H9 (cell line): Measurements from ENCODE around the gene CLEC17A. TPM values are rescaled to one million over a fixed set of nuclear protein-coding genes. Genes with fewer than 3 reads are reported as not detected.

Experiments used
- DNase-seq: peaks from one replicate; pipeline ENCODE4 v3.0.0-alpha.2; 2017
- H2AFZ ChIP-seq: one replicate; pipeline ENCODE4 v1.6.1; 2013; ENCODE audit warnings: mild to moderate bottlenecking, low read length, control low read depth, moderate library complexity
- H2AK5ac ChIP-seq: 2 replicates; pipeline ENCODE4 v1.6.1; 2013; ENCODE audit warnings: low read length, control low read depth, mixed read lengths; ENCODE audit not compliant: insufficient read length
- H2BK120ac ChIP-seq: one replicate; pipeline ENCODE4 v1.6.1; 2013; ENCODE audit warnings: low read depth, mild to moderate bottlenecking, low read length, control low read depth, inconsistent platforms; ENCODE audit not compliant: poor library complexity, severe bottlenecking
- H2BK12ac ChIP-seq: 2 replicates; pipeline ENCODE4 v1.6.1; 2013; ENCODE audit warnings: low read length, control low read depth, mixed read lengths, low read depth; ENCODE audit not compliant: insufficient read length
- H2BK15ac ChIP-seq: 2 replicates; pipeline ENCODE4 v1.6.1; 2013; ENCODE audit warnings: low read depth, low read length, control low read depth
- H2BK20ac ChIP-seq: one replicate; pipeline ENCODE4 v1.6.1; 2013; ENCODE audit warnings: low read depth, mild to moderate bottlenecking, low read length, control low read depth, inconsistent platforms; ENCODE audit not compliant: poor library complexity, severe bottlenecking
- H2BK5ac ChIP-seq: 2 replicates; pipeline ENCODE4 v1.6.1; 2013; ENCODE audit warnings: low read length, control low read depth, mixed read lengths; ENCODE audit not compliant: insufficient read length
- H3K14ac ChIP-seq: 2 replicates; pipeline ENCODE4 v1.6.1; 2013; ENCODE audit warnings: low read length, control low read depth; ENCODE audit not compliant: insufficient read depth
- H3K18ac ChIP-seq: 2 replicates; pipeline ENCODE4 v1.6.1; 2013; ENCODE audit warnings: low read depth, mild to moderate bottlenecking, mixed read lengths, low read length, control low read depth; ENCODE audit not compliant: insufficient read length
- H3K23ac ChIP-seq: 2 replicates; pipeline ENCODE4 v1.6.1; 2013; ENCODE audit warnings: low read length, control low read depth, mixed read lengths, low read depth; ENCODE audit not compliant: insufficient read length
- H3K23me2 ChIP-seq: 2 replicates; pipeline ENCODE4 v1.6.1; 2013; ENCODE audit warnings: low read depth, mild to moderate bottlenecking, mixed read lengths, low read length, control low read depth; ENCODE audit not compliant: insufficient read length, poor library complexity, severe bottlenecking
- H3K27ac ChIP-seq: 2 replicates; pipeline ENCODE4 v1.5.1; 2013; ENCODE audit warnings: low read length, control low read depth, mixed read lengths, low read depth; ENCODE audit not compliant: insufficient read length
- H3K27me3 ChIP-seq: 2 replicates; pipeline ENCODE4 v1.6.1; 2013; ENCODE audit warnings: low read length, control low read depth, inconsistent platforms; ENCODE audit not compliant: insufficient read depth
- H3K4ac ChIP-seq: 2 replicates; pipeline ENCODE4 v1.6.1; 2013; ENCODE audit warnings: low read depth, mild to moderate bottlenecking, control low read depth, inconsistent platforms, low read length, moderate library complexity
- H3K4me1 ChIP-seq: 2 replicates; pipeline ENCODE4 v1.6.1; 2013; ENCODE audit warnings: low read length, control low read depth, inconsistent platforms; ENCODE audit not compliant: insufficient read depth
- H3K4me2 ChIP-seq: 2 replicates; pipeline ENCODE4 v1.6.1; 2013; ENCODE audit warnings: low read length, control low read depth, mixed read lengths; ENCODE audit not compliant: insufficient read length, insufficient read depth
- H3K56ac ChIP-seq: 2 replicates; pipeline ENCODE4 v1.6.1; 2013; ENCODE audit warnings: low read depth, mild to moderate bottlenecking, mixed read lengths, low read length, control low read depth; ENCODE audit not compliant: insufficient read length
- H3K79me1 ChIP-seq: 2 replicates; pipeline ENCODE4 v1.6.1; 2013; ENCODE audit warnings: low read depth, mild to moderate bottlenecking, moderate library complexity, low read length, control low read depth, inconsistent platforms; ENCODE audit not compliant: insufficient read depth, poor library complexity, severe bottlenecking
- H3K79me2 ChIP-seq: 2 replicates; pipeline ENCODE4 v1.6.1; 2013; ENCODE audit warnings: low read length, control low read depth, inconsistent platforms; ENCODE audit not compliant: insufficient read depth
- H3K9ac ChIP-seq: 2 replicates; pipeline ENCODE4 v1.6.1; 2013; ENCODE audit warnings: low read length, control low read depth, mixed read lengths; ENCODE audit not compliant: insufficient read length; ENCODE audit errors: extremely low read depth
- H3K9me3 ChIP-seq: one replicate; pipeline ENCODE4 v1.6.1; 2013; ENCODE audit warnings: low read depth, low read length, inconsistent platforms; ENCODE audit not compliant: control insufficient read depth
- H3T11ph ChIP-seq: one replicate; pipeline ENCODE4 v1.6.1; 2013; ENCODE audit warnings: mild to moderate bottlenecking, low read length, control low read depth, inconsistent platforms
- H4K20me1 ChIP-seq: one replicate; pipeline ENCODE4 v1.6.1; 2013; ENCODE audit not compliant: control insufficient read depth, insufficient read length, insufficient read depth
- H4K5ac ChIP-seq: 2 replicates; pipeline ENCODE4 v1.6.1; 2013; ENCODE audit warnings: low read depth, mild to moderate bottlenecking, mixed read lengths, low read length, control low read depth; ENCODE audit not compliant: insufficient read length
- H4K8ac ChIP-seq: replicated peaks from 2 replicates; pipeline ENCODE4 v1.6.1; 2013; ENCODE audit warnings: low read length, control low read depth, mixed read lengths, low read depth; ENCODE audit not compliant: insufficient read length
- H4K91ac ChIP-seq: 2 replicates; pipeline ENCODE4 v1.6.1; 2013; ENCODE audit warnings: low read depth, mild to moderate bottlenecking, moderate library complexity, mixed read lengths, low read length, control low read depth; ENCODE audit not compliant: insufficient read length
- H3K27ac Mint-ChIP-seq, 3 experiments: 2 replicates in 2 of 3; 3 replicates in 1 of 3; pipeline ENCODE4 v1.8.0; 2020 to 2021; ENCODE audit warnings: mixed read lengths in 3 of 3, mild to moderate bottlenecking in 1 of 3, moderate library complexity in 1 of 3
- H3K27me3 Mint-ChIP-seq: 2 replicates; pipeline ENCODE4 v1.8.0; 2021; ENCODE audit warnings: low read depth, mild to moderate bottlenecking, moderate library complexity, mixed read lengths
- H3K36me3 Mint-ChIP-seq, 3 experiments: 2 replicates in 2 of 3; 3 replicates in 1 of 3; pipeline ENCODE4 v1.8.0; 2020 to 2021; ENCODE audit warnings: low read depth in 3 of 3, mixed read lengths in 3 of 3; ENCODE audit not compliant: insufficient read depth in 1 of 3
- H3K4me1 Mint-ChIP-seq, 2 experiments: 2 replicates each; pipeline ENCODE4 v1.8.0; 2020; ENCODE audit warnings: mixed read lengths in 2 of 2
- H3K4me3 Mint-ChIP-seq, 2 experiments: 2 replicates in 1 of 2; 3 replicates in 1 of 2; pipeline ENCODE4 v1.8.0; 2020 to 2021; ENCODE audit warnings: mild to moderate bottlenecking in 2 of 2, mixed read lengths in 2 of 2, moderate library complexity in 1 of 2
- H3K9me3 Mint-ChIP-seq, 2 experiments: 2 replicates in 1 of 2; 3 replicates in 1 of 2; pipeline ENCODE4 v1.8.0; 2020; ENCODE audit warnings: mild to moderate bottlenecking in 2 of 2, mixed read lengths in 2 of 2, moderate library complexity in 1 of 2
- WGBS: extraction: QIAGEN DNeasy Blood & Tissue Kit; methylation state at CpG from one replicate; pipeline ENCODE4 v1.1.7; 2013; ENCODE audit warnings: missing lambda C conversion rate, low lambda C conversion rate, mixed read lengths; ENCODE audit not compliant: insufficient read length; ENCODE audit errors: extremely low coverage; 5-methylcytosine and 5-hydroxymethylcytosine counted together
- total RNA-seq: library from RNA; stranded (reverse); gene quantifications from 2 replicates; pipeline ENCODE4 v1.2.1, GENCODE V29; 2021
- TF ChIP-seq, protein P1 (sequence below): fragments of 200-600 bp; sonication (generic); conservative IDR thresholded peaks from 3 replicates; pipeline ENCODE4 v1.8.0; 2021; ENCODE audit warnings: antibody characterized with exemption, mild to moderate bottlenecking

The CLEC17A gene
- total RNA-seq, 1 experiment from 2014 or later, result not detected

DNA sequence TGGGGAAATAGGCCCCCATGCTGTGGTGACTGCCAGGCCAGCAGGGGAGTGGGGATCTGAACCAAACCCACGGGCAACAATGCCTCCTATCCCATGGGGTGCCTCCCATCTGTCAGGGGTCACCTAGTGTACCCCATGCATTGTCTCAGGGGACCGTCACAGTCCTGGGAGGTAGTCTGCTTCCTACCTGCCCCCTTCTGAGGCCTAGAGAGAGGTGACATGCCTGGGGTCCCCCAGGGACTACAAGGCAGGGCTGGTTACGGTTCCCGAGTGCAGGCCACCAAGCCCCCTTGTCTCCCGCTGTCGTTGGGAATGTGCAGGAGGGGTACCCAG lies 22.1 kb upstream of the CLEC17A start:
- H3K27ac ChIP-seq, result no peak overlapping the region
- H2AK5ac ChIP-seq, result no peak overlapping the region
- H4K20me1 ChIP-seq, result no peaks in the 10 kb centered on the region
- peaks cover 1% of the 10 kb centered on the region; the same call in 1 of the 2 replicates for H3K79me2 ChIP-seq
- H2BK15ac ChIP-seq, result no peak overlapping the region
- no peak overlapping the region for H3K9ac ChIP-seq
- H3K23me2 ChIP-seq, result no peaks in the 10 kb centered on the region
- H3K27me3 ChIP-seq, result no peaks in the 10 kb centered on the region
- DNase-seq, result no peak
- H2BK12ac ChIP-seq, result no peak overlapping the region
- no peak overlapping the region for H4K8ac ChIP-seq
- no peak overlapping the region for H3K14ac ChIP-seq
- peaks cover 36 to 52% of the 10 kb centered on the region in 2 experiments for H3K4me1 Mint-ChIP-seq
- H3K23ac ChIP-seq, result no peak overlapping the region
- no peak overlapping the region for H3K56ac ChIP-seq
- H3K79me1 ChIP-seq, result peaks cover 9% of the 10 kb centered on the region
- no peak overlapping the region for H3K18ac ChIP-seq
- no peak overlapping the region for H3K4ac ChIP-seq
- H3K9me3 ChIP-seq, result no peaks in the 10 kb centered on the region
- no peaks in the 10 kb centered on the region for H3K9me3 Mint-ChIP-seq
- TF ChIP-seq, protein P1, sequence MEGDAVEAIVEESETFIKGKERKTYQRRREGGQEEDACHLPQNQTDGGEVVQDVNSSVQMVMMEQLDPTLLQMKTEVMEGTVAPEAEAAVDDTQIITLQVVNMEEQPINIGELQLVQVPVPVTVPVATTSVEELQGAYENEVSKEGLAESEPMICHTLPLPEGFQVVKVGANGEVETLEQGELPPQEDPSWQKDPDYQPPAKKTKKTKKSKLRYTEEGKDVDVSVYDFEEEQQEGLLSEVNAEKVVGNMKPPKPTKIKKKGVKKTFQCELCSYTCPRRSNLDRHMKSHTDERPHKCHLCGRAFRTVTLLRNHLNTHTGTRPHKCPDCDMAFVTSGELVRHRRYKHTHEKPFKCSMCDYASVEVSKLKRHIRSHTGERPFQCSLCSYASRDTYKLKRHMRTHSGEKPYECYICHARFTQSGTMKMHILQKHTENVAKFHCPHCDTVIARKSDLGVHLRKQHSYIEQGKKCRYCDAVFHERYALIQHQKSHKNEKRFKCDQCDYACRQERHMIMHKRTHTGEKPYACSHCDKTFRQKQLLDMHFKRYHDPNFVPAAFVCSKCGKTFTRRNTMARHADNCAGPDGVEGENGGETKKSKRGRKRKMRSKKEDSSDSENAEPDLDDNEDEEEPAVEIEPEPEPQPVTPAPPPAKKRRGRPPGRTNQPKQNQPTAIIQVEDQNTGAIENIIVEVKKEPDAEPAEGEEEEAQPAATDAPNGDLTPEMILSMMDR, result no peak
- no peak overlapping the region for H4K5ac ChIP-seq
- H3K36me3 Mint-ChIP-seq, result peaks cover 2 to 5% (median 3%) of the 10 kb centered on the region in 3 experiments; a peak in 5 of 7 replicates
- H2BK20ac ChIP-seq, result no peak overlapping the region
- no peak overlapping the region; a peak in 1 of 5 replicates for H3K4me3 Mint-ChIP-seq
- no peak overlapping the region for H3T11ph ChIP-seq
- no peak overlapping the region for H3K4me2 ChIP-seq
- H2BK120ac ChIP-seq, result no peak overlapping the region
- H2AFZ ChIP-seq, result no peak overlapping the region
- H4K91ac ChIP-seq, result no peak overlapping the region
- no peaks in the 10 kb centered on the region for H3K27me3 Mint-ChIP-seq
- peak overlapping the region; percentile 90 to 96 (median 94); a peak in 4 of 7 replicates for H3K27ac Mint-ChIP-seq
- WGBS, result no CpG with 5 or more reads among the region's 6 CpGs
- H2BK5ac ChIP-seq, result no peak overlapping the region
- H3K4me1 ChIP-seq, result no peaks in the 10 kb centered on the region; the same call in 1 of the 2 replicates
